ENCODE results near the gene RHBDL3.

GRCh38 chr17:32323811-32324491, 58.3 kb downstream of the RHBDL3 start:
- no peak for TF ChIP-seq CTCF (IDR thresholded peaks at IDR 0.05)
- TF ChIP-seq POLR2A (IDR thresholded peaks at IDR 0.05) = no peak
- TF ChIP-seq POLR2AphosphoS5 (IDR thresholded peaks at IDR 0.05) = no peak
- no peak for TF ChIP-seq EP300 (IDR thresholded peaks at IDR 0.05)
